Measurements from ENCODE around the gene SNRK.

SNRK gene

DNA sequence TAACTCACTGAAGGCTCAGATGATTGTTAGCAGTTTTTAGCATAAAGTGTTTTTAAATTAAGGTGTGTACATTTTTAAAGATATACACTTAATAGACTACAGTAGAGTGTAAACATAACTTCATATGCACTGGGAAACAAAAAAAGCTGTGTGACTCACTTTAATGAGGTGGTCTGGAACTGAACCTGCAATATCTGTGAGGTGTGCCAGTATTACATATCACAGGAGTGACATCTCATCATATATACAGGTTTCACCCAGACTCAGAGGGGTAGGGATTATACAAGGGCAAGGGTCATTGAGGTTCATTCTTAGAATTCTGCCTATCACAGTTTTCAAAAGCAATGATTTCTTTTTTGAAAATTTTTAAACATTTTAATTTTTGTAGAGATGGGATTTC lies 7.3 kb upstream of the SNRK start:
- no peak for DNase-seq

DNA sequence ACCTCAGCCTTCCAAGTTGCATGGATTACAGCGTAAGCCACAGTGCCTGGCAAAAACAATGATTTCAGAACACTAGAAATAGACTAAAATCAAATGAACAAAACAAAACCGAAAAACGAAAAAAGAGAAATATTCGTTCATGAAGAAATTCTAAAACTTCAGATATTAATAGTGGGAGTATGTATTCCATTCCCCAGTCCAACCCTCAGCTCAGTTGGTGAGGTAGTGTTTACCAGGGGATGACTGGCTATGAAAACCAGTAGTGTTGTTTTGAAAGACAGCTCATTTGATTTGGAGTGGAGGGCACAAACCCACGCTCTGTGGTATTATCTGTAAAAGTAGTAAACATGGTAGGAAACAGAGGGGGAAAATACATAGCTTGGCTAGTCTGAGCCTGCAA lies 6.8 kb upstream of the SNRK start:
- no peak for DNase-seq

DNA sequence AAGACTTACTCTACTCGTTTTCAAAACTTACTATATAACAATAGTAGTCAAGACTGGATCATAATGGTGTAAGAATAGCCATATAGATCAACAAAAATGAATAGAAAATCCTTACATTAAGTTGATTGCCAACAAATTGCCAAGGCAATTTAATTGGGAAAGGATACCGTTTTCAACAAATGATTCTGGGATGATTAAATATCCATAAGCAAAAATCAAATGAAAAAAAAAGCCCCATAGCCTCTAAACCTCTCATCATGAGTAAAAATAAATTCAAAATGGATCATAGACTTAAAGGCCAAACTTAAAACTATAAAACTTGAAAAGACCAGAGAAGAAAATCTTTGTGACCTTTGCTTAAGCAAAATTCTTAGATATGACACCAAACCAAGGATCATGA lies 5.3 kb upstream of the SNRK start:
- DNase-seq: no peak

DNA sequence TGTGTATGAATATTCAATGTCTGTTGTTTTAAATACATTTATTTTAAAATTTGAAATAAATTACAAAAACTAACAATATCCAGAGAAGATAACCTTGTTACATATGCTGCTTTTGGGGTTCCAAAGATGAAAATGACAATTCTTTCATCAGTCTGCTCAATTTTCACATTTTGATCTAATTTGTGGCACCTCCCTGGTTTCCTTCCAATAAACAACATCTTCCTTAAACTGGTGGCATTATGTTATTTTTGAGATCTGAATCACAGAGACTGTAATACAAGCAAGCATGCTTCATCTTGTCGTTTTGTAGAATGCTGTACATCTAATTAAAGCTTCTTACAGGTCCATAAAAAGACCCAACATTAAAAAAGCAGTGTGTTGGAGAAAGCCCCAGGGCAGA lies 2.2 kb upstream of the SNRK start:
- no peak for DNase-seq

DNA sequence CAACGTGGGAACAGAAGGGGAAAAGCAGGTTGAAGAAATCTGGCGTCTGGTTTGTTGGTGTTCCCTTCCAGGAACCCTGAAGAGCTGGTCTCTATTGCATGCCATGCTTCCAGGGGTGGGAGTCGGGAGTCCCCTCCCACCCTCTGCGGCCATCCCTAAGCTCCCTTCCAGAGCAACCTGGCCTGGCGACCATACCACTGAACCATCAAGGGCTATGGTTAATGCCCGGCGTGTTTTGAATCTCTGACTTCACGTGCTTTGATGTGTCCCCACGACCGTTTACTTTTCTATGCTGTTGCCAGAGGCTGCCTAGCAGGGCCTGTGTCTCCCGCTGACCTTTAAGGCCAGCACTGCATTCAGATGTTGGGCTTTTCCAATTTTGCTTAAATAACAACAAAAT lies 696 bp upstream of the SNRK start:
- no peak for DNase-seq

DNA sequence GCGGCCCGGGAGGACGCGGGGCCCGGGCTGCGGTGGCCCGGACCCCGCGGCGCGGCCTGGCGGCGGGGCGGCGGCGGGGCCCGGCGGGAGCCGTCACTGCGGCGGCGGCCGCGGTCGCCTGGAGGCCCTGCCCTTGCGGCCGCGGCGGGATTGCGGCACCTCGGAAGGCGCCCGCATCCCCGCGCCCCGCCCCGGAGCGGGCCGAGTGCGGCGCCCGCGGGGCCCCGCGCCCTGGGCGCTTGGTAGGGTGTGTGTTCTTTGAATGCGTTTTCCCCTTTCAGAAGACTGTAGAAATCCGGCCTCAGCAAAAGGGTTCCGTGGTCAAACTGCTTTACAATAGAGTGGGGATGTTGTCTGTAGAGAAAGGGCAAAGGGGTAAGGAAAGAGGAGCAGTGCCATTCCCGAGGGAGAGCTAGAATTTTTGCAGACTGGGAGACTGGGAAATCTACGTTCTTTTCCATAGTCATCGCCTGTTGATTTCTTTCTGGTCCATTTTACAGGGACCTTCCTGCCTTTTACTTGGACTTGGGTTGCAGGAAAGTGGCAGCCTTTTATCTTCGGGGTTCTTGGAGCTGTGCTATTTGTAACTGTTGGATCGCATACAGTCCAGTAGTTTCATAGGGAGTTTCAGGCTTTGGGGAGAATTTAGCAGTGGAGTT lies 630 bp downstream of the SNRK start:
- DNase-seq: peak; percentile 45 to 78 (median 55)

DNA sequence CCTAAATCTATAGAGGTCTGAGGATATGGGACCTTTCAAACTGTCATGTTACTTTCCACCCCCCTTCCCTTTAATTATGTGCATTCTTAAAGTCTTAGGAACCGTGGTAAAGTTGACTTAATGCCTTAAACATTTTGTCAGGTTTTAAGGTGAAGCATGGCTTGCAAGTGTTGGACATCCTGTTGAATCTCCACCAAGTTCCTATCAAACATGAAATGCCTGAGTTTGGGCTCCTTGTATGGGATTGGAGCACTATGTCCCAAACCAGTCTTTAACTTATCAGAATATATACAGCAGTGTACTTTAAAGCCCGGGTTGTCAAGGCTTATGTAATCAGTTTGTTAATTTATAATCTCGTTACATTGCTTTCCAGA lies 1.1 kb downstream of the SNRK start:
- no peak for DNase-seq

DNA sequence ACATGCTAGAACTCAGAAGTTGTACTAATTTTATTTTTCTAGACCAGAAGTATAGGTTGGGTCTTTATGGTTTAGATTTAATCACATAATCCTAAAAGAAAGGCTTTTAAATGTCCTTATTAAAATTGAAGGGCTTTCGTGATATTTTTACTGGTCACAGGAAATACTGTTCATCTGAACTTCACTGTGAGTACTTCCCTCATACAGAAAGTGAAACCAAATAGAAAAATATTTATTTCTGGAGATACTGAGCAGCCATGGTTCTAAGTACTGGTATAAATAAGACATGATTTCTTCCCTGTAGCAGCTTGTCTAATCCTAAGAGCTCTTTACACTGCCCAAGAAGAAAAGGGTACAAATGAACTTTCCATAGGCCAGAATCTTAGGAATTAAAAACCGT lies 2.0 kb downstream of the SNRK start:
- DNase-seq: peak; percentile 18 to 69 (median 63)

DNA sequence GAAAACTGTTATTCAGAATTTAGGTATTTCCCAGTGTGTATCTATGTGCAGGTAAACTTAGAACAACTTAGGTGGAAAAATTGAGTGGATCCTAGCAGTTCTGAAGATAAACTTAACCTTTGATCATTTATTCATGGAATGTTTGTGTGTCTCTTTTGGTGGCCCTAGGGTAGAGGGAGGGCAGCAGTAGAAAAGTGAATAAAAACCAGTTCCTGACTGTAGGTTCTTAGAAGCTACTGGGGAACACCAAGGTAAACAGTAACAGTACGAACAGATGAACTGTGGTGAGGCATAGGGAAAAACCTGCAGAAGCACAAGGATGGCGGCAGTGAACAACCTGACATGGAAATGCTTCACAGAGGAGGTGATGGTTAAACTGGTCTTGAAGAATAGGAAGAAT lies 2.5 kb downstream of the SNRK start:
- no peak for DNase-seq

DNA sequence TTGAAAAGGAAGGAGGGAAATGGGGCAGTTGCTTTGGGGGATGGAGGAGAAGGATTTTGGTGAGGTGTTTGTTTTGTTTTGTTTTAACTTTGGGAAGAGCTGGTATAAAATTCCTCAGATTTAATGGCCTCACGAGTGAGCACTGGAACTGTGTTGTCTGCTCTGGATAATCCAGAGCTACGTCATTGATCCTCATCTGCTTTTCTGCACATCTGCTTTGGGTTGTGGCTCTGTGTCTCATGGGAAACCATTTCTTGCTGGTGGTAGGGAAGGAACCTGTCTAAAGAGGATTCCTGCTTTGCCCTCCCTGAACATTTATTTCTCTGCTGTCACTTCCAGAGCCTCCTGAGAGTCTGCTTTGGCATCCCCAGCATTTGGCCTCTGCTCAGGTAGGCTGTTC lies 3.1 kb downstream of the SNRK start:
- no peak for DNase-seq

DNA sequence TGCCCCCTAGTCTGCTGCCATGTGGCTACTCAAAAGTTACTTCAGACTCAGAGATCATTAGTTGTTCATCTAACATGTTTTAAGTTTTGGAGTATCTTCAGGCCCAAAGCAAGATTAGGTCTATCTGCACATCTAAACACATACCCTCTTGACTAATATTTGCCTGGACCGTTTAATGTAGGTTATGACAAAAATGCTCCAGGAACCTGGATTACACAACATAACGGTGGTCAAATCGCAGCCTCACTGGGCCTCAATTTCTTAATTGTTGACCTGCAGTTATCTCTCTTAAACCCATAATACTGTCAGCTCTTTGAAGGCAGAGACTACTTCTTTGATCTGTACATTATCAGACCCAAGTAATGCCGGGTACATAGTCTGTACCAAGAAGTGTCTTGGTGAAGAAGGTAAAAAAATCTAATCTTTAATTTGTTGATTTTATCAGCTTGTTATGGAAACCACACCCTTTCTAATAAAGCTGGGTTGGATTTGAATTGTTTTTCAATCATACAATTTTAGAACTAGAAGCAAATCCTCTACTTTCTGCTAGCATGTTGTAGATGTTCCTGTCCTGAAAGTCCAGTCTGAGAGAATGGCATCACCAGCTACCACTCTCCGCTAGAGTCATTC lies 3.6 kb downstream of the SNRK start:
- no peak for DNase-seq

DNA sequence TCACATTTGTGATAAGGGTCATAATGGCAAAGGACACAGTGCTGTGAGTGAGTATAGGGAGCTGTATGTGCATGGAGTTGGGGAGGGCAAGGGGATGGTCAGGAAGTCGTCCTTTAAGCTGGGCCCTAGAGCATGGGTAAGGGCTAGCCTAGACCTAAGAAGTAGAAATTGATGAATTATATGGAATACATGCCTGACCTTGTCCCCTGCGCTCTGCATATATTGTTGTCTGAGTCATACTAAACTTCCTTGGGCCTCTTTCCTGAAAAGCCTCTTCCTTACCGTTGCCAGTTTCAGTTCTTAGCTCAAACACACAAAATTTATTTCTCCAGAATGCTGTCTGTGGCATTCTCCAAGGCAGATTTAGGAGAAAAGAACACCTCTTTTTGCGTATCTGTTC lies 4.6 kb downstream of the SNRK start:
- peak; percentile 32 to 56 (median 40) for DNase-seq

DNA sequence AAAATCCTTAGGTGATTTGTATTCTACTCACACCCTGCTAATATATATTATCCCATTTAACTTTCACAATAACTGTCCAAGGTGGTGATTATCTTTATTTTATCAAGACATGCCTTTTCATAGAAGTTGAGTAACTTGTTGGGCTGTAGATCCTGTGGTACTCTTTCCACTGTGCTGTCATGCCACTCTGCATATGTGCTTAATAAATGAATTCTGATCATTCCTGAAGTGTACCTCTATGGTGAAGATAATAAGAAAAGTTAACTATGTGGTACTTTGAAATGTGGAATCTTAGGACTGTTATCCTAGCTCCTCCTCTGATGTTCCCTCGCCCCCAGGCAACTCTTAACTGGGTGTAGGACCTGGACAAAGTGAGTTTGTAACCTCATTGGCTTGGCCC lies 5.2 kb downstream of the SNRK start:
- DNase-seq: no peak

DNA sequence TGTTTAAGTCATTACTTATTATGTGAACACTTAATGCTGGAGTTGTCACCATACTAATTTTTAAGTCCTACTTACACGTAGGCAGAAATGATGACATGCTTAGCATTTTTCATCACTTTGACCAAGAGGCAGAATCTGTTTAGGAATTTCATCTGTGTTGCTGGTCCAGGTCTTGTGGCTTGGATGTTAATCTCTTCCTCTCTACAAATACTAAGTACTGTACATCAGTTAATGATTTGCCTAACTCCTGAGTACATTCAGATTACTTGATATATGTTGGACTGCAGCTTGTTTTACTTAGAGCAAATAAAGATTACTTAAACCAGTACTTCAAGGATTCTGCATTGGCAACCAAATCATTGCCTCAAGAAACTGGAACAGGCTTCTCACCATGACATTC lies 8.6 kb downstream of the SNRK start:
- no peak for DNase-seq

DNA sequence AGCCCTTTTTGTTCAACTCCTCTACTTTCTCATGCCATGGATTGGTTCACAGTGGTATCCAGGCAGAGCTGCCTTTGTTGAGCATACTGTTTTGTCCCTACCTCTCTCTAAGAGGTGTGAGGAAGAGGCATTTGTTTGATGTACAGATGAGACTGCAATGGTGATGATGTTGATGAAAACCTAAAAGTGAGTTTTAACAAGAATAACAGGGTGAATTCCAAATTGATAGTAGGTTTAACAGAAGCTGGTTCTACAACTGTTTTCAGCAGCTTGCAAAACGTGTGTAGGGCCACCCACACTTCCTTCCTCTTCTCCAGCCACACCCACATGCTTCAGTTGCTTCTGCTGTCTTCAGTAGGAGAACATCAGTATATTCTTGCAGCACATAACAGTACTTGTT lies 10.2 kb downstream of the SNRK start:
- DNase-seq: peak; percentile 80 to 81 (median 80)

DNA sequence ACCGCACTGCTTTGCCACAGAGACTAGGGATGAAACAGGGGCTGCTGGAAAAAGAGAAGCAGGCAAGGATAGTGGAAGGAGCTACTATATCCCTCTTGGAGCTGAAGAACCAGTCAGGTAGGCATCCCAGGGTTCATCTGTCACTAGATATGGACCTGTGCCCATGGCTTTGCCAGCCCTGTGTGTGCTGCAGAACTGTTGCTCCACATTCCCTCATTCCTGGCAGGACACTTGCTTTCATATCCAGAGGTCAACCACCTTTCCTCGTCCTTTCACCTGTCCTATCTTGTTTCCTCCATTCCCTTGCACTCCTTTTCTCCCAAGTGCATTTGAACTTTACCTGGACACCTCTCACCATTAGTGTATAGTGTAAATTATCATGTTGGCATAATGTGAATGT lies 12.0 kb downstream of the SNRK start:
- no peak for DNase-seq

DNA sequence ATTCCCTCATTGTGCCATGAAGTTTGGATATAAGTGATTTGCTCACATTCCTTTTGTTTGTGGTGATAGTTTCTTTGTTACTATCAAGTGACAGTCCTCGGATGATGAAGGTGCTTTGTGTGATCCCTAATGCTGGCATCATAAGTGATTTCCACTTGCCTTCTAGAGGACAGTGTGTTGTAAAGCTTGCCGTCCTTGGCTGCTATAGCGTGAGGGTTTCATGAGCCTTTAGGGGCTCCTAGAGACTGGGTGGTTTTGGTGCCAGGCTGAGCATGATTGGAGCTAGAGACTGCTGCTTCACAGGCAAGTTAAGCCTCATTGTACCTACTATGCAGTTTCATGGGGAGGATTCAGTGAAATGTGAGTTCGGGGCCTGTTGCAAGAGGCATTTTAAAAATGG lies 12.4 kb downstream of the SNRK start:
- DNase-seq: no peak

DNA sequence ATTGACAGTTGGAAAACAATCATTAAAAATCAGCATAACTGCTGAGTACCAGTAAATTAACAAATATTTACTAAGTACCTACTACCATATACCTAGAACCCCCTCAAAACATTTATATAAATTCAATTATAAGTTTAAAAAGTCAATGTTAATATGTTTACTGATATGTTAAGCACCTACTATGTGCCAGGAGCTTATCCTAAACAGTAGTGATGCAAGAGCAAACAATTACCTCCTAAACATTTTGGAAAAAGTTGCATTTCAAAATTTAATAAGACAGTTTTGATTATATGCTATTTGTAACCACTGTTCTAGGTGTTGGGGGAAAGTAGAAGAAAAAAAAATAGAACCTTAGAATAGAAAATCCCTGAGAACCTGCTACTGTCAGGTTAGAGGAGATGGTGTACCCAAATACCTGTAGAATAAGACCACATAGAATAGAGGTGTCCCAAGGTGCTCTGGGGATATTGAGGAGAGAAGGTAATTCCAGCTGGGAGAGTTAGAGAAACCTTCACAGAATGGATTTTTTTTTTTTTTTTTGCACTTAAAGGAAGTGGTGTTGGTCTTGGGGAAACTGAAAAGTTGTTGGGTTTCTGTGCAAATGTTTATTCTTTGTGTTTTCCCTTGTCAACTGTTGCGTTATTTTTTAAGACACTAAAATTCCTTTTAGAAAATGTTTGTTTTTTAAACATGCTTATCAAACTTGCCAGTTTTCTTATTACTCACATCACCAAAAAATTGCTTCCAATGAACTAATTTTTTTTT lies 16.0 kb downstream of the SNRK start:
- no peak for DNase-seq

DNA sequence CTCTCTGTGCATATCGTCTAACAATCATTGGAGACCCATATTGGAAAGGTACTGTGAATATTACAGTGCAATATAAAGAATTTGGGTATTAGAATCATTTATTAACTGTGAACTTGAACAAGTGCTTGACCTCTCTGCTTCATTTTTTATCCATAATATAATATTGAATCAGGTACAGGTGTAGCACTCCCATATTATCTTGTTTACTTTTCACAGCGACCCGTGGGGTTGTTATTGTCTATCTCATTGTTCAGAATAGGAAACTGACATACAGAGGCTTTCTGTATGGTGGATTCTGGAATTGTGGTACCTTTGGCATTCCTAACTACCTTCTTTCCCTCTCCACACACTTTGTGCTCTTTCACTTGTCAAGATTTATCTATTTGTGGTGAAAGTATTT lies 17.8 kb downstream of the SNRK start:
- DNase-seq: no peak

DNA sequence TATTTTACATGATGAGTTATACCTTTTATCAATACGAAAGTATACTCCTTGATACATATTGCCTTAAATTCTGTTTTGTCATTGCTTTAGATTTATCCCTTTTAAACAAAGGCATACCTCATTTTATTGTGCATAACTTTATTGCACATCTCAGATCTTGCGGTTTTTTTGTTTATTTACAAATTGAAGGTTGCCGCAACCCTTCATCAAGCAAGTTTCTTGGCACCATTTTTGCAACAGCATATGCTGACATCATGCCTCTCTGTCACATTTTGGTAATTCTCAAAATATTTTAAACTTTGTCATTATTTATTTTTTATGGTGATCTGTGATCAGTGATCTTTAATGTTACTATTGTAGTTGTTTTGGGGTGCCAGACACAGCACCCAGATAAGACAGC lies 20.9 kb downstream of the SNRK start:
- no peak for DNase-seq

DNA sequence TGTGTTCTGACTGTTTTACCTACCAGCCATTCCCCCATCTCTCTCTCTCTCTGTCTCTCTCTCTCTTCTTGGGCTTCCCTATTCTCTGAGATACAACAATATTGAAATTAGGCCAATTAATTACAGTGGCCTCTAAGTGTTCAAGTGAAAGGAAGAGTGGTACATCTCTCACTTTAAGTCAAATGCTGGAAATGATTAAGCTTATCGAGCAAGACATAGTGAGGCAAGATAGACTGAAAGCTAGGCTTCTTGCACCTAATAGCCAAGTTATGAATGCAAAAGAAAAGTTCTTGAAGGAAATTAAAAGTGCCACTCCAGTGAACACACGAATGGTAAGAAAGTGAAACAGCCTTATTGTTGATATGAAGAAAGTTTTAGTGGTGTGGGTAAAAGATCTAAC lies 21.3 kb downstream of the SNRK start:
- no peak for DNase-seq

DNA sequence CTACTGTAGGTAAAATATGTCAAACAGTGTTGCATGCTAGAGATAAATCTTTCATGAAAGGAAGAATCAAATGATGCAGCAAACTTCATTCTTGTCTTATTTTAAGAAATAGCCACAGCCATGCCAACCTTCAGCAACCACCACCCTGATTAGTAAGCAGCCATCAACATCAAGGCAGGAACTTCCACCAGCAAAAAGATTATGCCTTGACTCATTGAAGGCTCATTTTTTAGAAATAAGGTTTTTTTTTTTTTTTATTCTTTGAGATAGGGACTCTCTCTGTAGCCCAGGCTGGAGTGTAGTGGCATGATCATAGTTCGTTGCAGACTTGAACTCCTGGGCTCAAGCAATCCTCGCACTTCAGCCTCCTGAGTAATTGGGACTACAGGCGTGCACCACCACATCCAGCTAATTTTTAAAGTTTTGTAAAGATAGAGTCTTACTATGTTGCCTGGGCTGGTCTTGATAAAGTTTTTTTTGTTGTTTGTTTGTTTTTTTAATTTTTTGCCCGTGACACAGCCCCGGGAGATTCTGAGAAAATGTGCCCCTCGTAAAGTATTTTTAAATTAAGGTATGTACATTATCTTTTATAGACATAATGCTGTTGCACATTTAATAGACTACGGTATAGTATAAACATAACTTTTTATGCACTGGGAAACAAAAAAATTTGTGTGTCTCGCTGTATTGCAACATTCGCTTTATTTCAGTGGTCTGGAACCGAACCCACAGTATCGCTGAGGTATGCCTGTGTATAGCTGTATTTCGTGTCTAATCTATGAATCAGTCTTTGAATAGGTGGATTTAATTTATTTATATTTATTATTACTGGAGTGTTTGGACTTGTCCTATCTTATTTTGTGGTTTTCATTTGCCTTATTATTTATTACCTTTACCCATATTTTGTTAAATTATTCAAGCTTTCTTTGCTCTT lies 23.3 kb downstream of the SNRK start:
- no peak for DNase-seq

DNA sequence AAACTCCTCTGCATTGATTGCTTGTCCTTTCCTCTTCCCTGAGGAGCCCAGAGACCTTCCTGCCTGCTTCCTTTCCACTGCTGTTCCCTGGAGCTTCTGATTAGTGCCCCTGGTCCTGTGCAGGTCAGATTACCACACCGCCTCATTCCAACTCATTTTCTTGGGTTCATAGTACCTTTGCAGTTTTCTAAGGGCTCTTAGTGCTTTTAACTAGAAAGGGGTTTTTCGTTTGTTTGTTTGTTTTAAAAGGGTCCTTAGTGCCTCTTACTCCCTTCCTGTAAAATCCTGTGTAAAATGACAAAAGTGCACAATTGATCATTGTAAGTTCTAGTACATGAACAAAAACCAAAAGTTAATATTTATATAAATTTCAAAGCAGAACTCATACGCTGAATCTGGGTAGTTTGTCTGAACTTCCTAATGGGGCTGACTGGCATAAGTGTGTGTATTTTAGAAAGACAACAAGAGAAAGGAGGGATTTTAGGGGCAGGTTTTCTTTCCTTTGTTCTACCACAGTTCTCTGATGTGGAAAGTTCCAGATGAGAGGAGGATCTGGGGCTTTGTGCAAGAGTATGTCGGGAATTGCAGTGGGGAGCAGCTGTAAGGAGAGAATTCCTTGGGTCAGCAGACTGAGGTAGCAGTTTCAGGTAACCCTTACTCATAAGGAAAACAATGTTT lies 30.6 kb downstream of the SNRK start:
- DNase-seq: no peak
